Transverse colon (tissue), 3 donors: ENCODE data around the gene NUDCD3.

Source experiments
- CTCF ChIP-seq, 5 experiments: fragments of 200-600 bp in 3 of 5; fragments of 450-650 bp in 2 of 5; sonication (generic) in 3 of 5; IDR thresholded peaks; 1 replicate in 2 of 5; 2 replicates in 3 of 5; pipeline ENCODE4 v1.5.1; 2016 to 2017; ENCODE audit warnings: antibody characterized with exemption in 5 of 5, inconsistent platforms in 3 of 5, mild to moderate bottlenecking in 2 of 5, moderate library complexity in 1 of 5
- EP300 ChIP-seq: sonication (generic); formaldehyde crosslinking; IDR thresholded peaks from one replicate; pipeline ENCODE4 v1.6.1; 2017; ENCODE audit warnings: antibody characterized with exemption, low read depth

- TF ChIP-seq EP300 (no peak), CTCF (IDR thresholded peaks at IDR 0.05) (no peak)
These were observed 114.5 kb downstream of the NUDCD3 start for GRCh38 chr7:44375926-44376342.
